ENCODE data around the gene MPP1.
"Not testable (repeated sequence)": the region's sequence is repeated elsewhere in the genome, so short reads cannot be mapped to it uniquely, and the experiment has no call there.

Gene MPP1

GRCh38 chrX:154818916-154819770 is 13.9 kb upstream of the MPP1 start:
- Mint-ChIP-seq H3K27me3 (no peaks in the 10 kb centered on the region), H3K36me3 (no peaks in the 10 kb centered on the region), H3K4me3 (no peak overlapping the region), H3K9me3 (no peaks in the 10 kb centered on the region), H3K4me1 (no peaks in the 10 kb centered on the region), H3K27ac (no peak overlapping the region)

DNA sequence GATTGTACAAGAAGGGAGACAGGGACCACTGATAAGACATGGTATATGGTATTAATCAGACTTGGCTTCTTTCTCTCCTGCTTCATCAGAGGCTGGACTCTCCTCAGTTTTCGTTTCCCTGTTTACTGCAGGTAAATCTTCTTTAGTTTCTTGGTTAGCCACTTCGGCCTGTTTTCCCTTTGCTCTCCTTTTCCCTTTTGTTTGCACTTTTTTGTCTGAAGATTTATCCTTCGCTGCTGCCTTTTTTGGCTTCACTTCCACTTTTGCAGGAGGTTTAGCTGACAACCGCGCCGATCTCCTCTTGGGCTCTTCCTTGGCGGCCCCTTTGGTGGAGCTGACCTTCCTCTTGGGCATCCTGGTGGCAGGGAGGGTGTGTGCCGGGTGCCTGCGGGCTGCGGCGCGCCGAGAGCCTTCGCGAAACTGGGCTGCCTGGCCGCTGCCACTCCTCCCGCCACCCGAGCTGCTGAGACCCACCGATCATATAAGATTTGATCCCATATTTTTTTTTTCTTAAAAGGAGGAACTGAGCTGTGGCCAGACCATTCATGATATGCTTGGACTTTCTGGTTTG is 11.8 kb upstream of the MPP1 start:
- H3K4me1 Mint-ChIP-seq, H3K27me3 Mint-ChIP-seq, H3K9me3 Mint-ChIP-seq, H3K36me3 Mint-ChIP-seq, H3K4me3 Mint-ChIP-seq, H3K27ac Mint-ChIP-seq: not testable (repeated sequence)

DNA sequence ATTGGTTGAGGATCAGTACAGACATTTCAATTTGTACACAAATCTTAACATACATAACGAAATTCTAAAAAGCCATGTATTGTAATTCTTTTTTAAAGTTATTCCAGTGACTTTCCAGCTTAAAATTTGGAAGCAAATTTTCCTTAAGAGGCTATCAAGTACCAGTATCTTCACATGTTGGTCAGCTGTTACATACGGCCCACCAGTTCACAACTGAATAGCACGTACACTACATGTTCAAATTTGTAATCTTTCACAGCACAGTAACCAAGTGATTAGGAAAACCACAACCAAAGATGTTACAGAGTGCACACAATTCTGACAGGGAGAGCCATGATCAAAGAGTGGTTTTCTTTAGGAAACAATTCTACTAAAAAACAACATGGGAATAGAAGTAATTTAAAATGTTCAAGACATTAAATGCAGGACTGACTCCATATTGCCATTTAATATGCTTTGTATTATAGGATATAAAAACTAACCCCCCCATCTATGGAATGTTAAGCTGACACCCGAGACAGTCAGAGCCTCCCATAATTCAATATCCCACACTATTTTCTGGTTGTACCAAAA is 11.1 kb upstream of the MPP1 start:
- not testable (repeated sequence) for H3K27ac Mint-ChIP-seq, H3K36me3 Mint-ChIP-seq, H3K9me3 Mint-ChIP-seq, H3K4me1 Mint-ChIP-seq, H3K27me3 Mint-ChIP-seq, H3K4me3 Mint-ChIP-seq

GRCh38 chrX:154815274-154815818 is 10.1 kb upstream of the MPP1 start:
- H3K27me3 Mint-ChIP-seq: no peaks in the 10 kb centered on the region
- no peaks in the 10 kb centered on the region for H3K4me1 Mint-ChIP-seq
- no peaks in the 10 kb centered on the region for H3K9me3 Mint-ChIP-seq
- H3K27ac Mint-ChIP-seq: no peak overlapping the region
- no peaks in the 10 kb centered on the region for H3K36me3 Mint-ChIP-seq
- no peak overlapping the region for H3K4me3 Mint-ChIP-seq

DNA sequence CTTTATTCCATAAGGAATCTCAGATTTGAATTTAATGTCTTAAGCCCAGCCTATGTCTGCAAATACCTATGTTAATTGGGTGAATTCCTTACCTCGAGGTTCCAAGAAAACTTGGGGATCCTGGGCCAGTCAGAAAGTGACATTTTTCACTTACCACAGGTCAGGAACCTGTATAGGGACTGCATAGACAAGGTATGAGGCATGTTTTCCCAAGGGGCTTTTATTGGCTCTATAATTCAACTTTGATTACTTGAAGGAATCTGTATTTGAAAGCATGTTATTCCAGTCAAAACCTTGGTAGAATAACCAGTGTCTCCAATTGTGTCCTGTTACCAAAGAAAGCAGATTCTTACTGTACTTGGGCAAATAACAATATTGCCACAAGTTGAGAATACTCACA is 8.5 kb upstream of the MPP1 start:
- Mint-ChIP-seq H3K27me3 (no peaks in the 10 kb centered on the region), H3K4me3 (no peak overlapping the region), H3K9me3 (no peaks in the 10 kb centered on the region), H3K4me1 (no peaks in the 10 kb centered on the region), H3K27ac (no peak overlapping the region), H3K36me3 (no peaks in the 10 kb centered on the region)

DNA sequence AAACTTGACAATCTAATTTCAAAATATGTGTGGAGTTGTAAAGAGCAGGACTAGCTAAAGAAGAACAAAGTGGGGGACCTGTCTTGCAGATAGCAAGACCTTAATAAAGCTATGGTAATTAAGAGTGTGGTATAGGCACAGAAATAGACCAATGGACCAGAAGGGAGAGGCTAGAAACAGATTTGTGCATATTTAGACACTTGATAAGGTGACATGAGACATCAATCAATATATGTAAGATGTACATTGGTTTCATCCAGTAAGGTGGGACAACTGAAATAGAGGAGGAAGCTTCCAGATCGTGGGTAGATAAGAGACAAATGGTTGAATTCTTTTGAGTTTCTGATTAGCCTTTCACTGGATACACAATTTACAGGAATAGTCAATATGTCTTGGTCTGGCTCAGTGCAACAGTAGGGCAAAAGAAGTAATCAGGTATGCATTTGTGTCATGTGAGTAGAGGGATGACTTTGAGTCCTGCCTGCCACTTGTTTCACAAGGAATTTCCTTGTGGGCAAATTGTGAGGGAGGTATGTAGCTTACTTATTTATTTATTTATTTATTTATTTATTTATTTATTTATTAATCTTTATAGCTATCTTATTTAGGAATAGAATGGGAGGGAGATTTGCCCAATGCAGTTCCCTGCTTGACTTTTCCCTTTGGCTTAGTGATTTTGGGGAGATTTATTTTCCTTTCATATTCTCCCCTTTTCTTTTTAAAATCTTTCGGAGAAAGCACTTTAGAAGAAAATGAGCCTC is 7.2 kb upstream of the MPP1 start:
- H3K9me3 Mint-ChIP-seq: no peaks in the 10 kb centered on the region
- no peaks in the 10 kb centered on the region for H3K36me3 Mint-ChIP-seq
- H3K4me3 Mint-ChIP-seq: no peak overlapping the region
- no peaks in the 10 kb centered on the region for H3K4me1 Mint-ChIP-seq
- peak overlapping the region; percentile 5 for H3K27ac Mint-ChIP-seq
- H3K27me3 Mint-ChIP-seq: no peaks in the 10 kb centered on the region

DNA sequence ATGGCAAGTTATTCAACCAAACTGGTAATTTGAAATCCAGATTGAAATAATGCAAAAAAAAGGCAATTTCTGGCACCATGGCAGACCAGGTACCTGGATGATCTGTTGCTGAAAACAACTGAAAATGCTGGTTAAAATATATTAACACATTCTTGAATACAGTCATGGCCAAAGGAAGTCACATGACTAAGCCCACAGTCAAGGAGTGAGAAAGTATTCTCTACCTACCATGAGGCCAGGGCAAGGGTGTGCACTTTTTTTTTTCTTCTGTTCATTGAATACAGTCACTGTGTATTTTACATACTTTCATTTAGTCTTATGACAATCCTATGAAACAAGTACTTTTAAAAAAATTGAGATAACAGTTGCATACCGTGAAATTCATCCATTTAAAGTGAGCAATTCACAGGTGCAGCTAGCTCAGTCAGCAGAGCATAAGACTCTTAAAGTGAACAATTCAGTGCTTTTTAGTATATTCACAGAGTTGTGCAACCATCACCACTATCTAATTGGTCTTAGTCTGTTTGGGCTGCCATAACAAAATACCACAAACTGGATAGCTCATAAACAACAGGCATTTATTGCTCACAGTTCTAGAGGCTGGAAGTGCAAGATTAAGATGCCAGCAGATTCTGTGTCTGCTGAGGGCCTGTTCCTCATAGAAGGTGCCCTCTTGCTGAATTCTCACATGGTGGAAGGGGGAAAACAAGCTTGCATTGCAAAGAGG is 4.8 kb upstream of the MPP1 start:
- Mint-ChIP-seq H3K4me1 (no peaks in the 10 kb centered on the region), H3K36me3 (no peaks in the 10 kb centered on the region), H3K4me3 (no peak overlapping the region), H3K9me3 (no peaks in the 10 kb centered on the region), H3K27ac (no peak overlapping the region), H3K27me3 (no peaks in the 10 kb centered on the region)

- Mint-ChIP-seq H3K27ac (no peak overlapping the region), H3K4me3 (no peak overlapping the region), H3K27me3 (no peaks in the 10 kb centered on the region), H3K4me1 (peaks cover 25% of the 10 kb centered on the region), H3K36me3 (no peaks in the 10 kb centered on the region), H3K9me3 (no peaks in the 10 kb centered on the region)
These were observed 1.7 kb upstream of the MPP1 start for GRCh38 chrX:154806837-154807501.

DNA sequence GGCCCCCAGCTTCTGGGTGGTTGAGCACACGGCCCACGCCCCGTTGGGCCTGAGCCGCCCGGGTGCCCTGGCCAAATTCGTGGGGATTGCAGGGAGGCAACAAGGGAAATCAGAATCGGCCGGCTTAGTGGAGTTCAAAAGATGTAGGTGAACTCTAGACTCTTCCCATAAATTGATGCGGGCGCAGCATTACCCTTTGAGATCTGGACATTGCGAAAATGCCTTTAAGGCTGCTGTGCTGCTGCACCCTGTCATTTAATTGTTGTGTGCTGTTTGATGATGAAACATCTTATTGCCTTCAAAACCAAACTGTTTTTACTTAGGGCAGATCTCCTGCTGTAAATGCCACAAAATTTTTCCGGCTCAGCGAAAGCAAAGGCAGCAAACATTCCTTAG is 409 bp upstream of the MPP1 start:
- Mint-ChIP-seq H3K27me3 (no peaks in the 10 kb centered on the region), H3K9me3 (no peaks in the 10 kb centered on the region), H3K36me3 (no peaks in the 10 kb centered on the region), H3K4me3 (peak overlapping the region; percentile 81), H3K27ac (no peak overlapping the region), H3K4me1 (peaks cover 32% of the 10 kb centered on the region)

DNA sequence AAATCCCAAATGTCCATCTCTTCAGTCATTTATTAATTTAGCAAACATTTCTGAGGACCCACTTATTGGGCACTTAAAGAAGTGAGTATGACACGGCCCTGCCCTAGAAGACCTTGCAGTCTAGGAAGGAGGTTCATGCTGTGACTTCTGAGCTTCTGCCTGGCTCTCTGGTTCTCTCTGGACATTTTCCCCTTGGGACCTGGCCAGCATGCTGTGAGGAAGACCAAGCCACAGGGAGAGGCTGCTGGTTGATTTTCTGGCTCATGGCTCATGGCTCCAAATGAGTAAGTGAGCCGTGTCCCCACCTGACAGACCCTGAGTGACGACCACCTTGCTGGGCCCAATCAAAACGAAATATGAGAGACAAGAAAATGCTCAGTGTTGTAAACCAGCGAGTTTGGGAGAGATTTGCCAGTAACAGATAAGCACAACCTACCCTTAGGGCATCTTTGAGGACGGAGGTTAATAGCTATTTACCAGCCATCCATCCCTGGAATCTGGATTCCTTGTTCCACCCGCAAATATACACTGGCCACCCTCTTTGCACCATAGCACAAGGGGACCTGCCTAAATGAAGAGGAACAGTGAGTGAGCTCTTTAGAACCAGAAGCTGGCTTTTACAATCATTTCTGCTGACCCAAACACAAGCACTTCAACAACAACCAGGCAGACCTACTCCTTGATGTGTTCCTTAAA is 876 bp downstream of the MPP1 start:
- H3K4me1 Mint-ChIP-seq: peaks cover 45% of the 10 kb centered on the region
- H3K9me3 Mint-ChIP-seq: no peaks in the 10 kb centered on the region
- no peaks in the 10 kb centered on the region for H3K27me3 Mint-ChIP-seq
- peak overlapping the region; percentile 81 for H3K4me3 Mint-ChIP-seq
- H3K36me3 Mint-ChIP-seq: no peaks in the 10 kb centered on the region
- H3K27ac Mint-ChIP-seq: peak overlapping the region; percentile 23

- H3K9me3 Mint-ChIP-seq: no peaks in the 10 kb centered on the region
- H3K4me3 Mint-ChIP-seq: no peak overlapping the region
- H3K27me3 Mint-ChIP-seq: no peaks in the 10 kb centered on the region
- H3K36me3 Mint-ChIP-seq: peaks cover 2% of the 10 kb centered on the region
- H3K4me1 Mint-ChIP-seq: peaks cover 56% of the 10 kb centered on the region
- H3K27ac Mint-ChIP-seq: no peak overlapping the region
These were observed 2.3 kb downstream of the MPP1 start for GRCh38 chrX:154802947-154803346.

GRCh38 chrX:154800478-154801210 is 4.6 kb downstream of the MPP1 start:
- peaks cover 66% of the 10 kb centered on the region for H3K4me1 Mint-ChIP-seq
- peak overlapping the region; percentile 85 for H3K27ac Mint-ChIP-seq
- H3K4me3 Mint-ChIP-seq: peak overlapping the region; percentile 7
- H3K9me3 Mint-ChIP-seq: no peaks in the 10 kb centered on the region
- H3K36me3 Mint-ChIP-seq: peaks cover 2% of the 10 kb centered on the region
- H3K27me3 Mint-ChIP-seq: no peaks in the 10 kb centered on the region

DNA sequence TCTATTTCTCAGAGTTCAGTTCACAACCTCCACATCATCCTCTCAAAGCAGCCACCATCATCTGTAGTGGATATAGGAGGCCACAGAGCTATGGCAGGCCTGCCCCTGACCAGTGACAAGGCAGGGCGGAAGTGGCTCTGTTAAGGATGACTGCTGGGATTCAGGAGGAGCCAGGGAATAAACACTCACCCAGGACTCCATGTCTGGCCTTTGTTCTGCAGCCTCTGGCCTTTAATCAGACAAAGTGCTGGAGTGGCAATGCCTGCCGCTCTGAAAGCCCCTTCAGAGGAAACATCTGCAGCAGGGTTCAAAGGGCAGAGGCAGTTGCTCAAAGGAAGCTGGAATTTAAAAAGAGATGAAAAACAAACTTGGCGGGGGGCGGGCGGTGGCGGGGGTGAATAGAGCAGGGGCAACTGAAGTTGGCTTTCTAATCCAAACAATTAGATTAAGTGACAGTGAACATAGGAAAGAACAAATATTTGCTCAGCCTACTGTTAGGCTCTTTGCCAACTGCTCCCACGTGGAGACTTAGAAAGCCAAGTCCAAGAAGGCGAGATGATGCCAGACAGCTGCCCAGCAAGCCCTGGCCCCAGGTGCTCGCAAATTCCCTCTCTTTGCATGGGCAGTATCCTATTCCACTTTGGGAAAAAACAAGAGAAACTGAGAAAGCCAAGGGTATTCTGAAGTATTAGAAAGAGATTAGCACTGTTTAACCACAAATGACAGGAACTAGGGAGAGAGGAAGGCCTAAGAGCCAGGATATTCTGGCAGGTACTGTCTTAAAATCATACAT is 5.5 kb downstream of the MPP1 start:
- Mint-ChIP-seq H3K9me3 (no peaks in the 10 kb centered on the region), H3K27me3 (no peaks in the 10 kb centered on the region), H3K27ac (peak overlapping the region; percentile 83), H3K4me3 (peak overlapping the region; percentile 16), H3K36me3 (peaks cover 2% of the 10 kb centered on the region), H3K4me1 (peaks cover 66% of the 10 kb centered on the region)
